H1 (cell line): ENCODE measurements around the gene CBARP. TPM values are rescaled to one million over a fixed set of nuclear protein-coding genes. Genes with fewer than 3 reads are reported as not detected.

ENCODE experiments used
- ATF3 ChIP-seq: IDR thresholded peaks from 2 replicates; pipeline ENCODE4 v1.6.1; 2011; ENCODE audit warnings: low read depth, mild to moderate bottlenecking, low read length; ENCODE audit not compliant: insufficient read depth
- CBX5 ChIP-seq: fragments of 300-800, 300-1000 bp; sonication (generic); IDR thresholded peaks from 2 replicates; pipeline ENCODE4 v1.7.1; 2016; ENCODE audit warnings: antibody characterized with exemption, low read length, low read depth
- CEBPB ChIP-seq: IDR thresholded peaks from 2 replicates; pipeline ENCODE4 v1.6.1; 2012; ENCODE audit warnings: low read depth, low read length
- CREB1 ChIP-seq: IDR thresholded peaks from 2 replicates; pipeline ENCODE4 v1.6.1; 2012; ENCODE audit warnings: inconsistent platforms
- CTBP2 ChIP-seq: IDR thresholded peaks from 2 replicates; pipeline ENCODE4 v1.7.0; 2011; ENCODE audit warnings: borderline replicate concordance, mild to moderate bottlenecking, moderate library complexity, mixed read lengths, low read length; ENCODE audit not compliant: insufficient read depth, insufficient read length
- KDM1A ChIP-seq: fragments of 200-600, 300-600 bp; sonication (generic); IDR thresholded peaks from 2 replicates; pipeline ENCODE4 v1.7.1; 2016; ENCODE audit warnings: mild to moderate bottlenecking, low read length, borderline replicate concordance
- PHF8 ChIP-seq: fragments of 200-600 bp; sonication (generic); conservative IDR thresholded peaks from 2 replicates; pipeline ENCODE4 v1.7.1; 2012; ENCODE audit warnings: low read depth, mild to moderate bottlenecking, inconsistent platforms, low read length, moderate library complexity
- POU5F1 ChIP-seq: IDR thresholded peaks from 2 replicates; pipeline ENCODE4 v1.6.1; 2011; ENCODE audit warnings: low read depth, mild to moderate bottlenecking, low read length, moderate library complexity
- TAF1 ChIP-seq: IDR thresholded peaks from 2 replicates; pipeline ENCODE4 v1.6.1; 2011; ENCODE audit warnings: mild to moderate bottlenecking, low read depth, low read length
- polyA plus RNA-seq, 7 experiments: library from polyadenylated mRNA; depleted of rRNA in 3 of 7; stranded (reverse) in 5 of 7; unstranded in 2 of 7; fragments of >200 nt in 5 of 7; fragments of 200-250 nt in 2 of 7; gene quantifications; 1 replicate in 5 of 7; 2 replicates in 1 of 7; 4 replicates in 1 of 7; pipeline versions ENCODE4 v1.2.1 to v1.2.3, GENCODE V29; 2011 to 2013; ENCODE audit warnings: missing spikeins in 2 of 7, mixed read lengths in 2 of 7
- total RNA-seq: library from RNA; stranded (reverse); fragmentation: NEBNext Ultra II Directional; extraction: Animal tissue kit (Norgen Biotek cat#: 25700); gene quantifications from 2 replicates; pipeline ENCODE4 v1.2.1, GENCODE V29; 2021
- TF ChIP-seq, protein P1 (sequence below): fragments of 300-600 bp; sonication (generic); IDR thresholded peaks from 2 replicates; pipeline ENCODE4 v1.7.1; 2012; ENCODE audit warnings: low read length, moderate library complexity, mild to moderate bottlenecking, inconsistent platforms; ENCODE audit not compliant: insufficient replicate concordance

Gene CBARP
- total and polyA plus RNA-seq, 2 of the 8 experiments (the other 6 are each of a cell fraction or from before 2014, with no cell fraction given), result 4.9 to 14.7 TPM

DNA sequence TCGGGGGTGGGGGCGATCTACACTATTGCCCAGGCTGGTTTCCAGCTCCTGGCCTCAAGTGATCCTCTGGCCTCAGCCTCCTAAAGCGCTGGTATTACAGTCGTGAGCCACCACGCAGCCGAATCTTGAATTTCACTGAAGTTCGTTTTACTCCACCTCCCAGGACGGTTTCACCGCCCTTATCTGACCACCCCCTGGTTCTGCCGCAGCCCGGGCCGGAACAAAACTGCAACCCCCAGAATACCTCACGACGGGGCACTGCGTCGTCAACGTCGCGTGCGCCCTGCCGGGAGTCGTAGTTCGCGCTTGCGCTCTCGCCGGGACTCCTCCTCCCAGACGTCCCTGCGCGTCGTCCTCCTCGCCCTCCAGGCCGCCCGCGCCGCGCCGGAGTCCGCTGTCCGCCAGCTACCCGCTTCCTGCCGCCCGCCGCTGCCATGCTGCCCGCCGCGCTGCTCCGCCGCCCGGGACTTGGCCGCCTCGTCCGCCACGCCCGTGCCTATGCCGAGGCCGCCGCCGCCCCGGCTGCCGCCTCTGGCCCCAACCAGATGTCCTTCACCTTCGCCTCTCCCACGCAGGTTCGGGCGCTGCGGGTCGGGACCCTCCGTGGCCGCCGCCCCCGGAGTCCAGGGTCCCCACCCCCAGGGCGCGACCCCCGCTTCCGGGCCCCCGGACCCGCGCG is 3.8 kb upstream of the CBARP start, which contains the start of gene ATP5F1D (continued):
- TF ChIP-seq, protein P1, sequence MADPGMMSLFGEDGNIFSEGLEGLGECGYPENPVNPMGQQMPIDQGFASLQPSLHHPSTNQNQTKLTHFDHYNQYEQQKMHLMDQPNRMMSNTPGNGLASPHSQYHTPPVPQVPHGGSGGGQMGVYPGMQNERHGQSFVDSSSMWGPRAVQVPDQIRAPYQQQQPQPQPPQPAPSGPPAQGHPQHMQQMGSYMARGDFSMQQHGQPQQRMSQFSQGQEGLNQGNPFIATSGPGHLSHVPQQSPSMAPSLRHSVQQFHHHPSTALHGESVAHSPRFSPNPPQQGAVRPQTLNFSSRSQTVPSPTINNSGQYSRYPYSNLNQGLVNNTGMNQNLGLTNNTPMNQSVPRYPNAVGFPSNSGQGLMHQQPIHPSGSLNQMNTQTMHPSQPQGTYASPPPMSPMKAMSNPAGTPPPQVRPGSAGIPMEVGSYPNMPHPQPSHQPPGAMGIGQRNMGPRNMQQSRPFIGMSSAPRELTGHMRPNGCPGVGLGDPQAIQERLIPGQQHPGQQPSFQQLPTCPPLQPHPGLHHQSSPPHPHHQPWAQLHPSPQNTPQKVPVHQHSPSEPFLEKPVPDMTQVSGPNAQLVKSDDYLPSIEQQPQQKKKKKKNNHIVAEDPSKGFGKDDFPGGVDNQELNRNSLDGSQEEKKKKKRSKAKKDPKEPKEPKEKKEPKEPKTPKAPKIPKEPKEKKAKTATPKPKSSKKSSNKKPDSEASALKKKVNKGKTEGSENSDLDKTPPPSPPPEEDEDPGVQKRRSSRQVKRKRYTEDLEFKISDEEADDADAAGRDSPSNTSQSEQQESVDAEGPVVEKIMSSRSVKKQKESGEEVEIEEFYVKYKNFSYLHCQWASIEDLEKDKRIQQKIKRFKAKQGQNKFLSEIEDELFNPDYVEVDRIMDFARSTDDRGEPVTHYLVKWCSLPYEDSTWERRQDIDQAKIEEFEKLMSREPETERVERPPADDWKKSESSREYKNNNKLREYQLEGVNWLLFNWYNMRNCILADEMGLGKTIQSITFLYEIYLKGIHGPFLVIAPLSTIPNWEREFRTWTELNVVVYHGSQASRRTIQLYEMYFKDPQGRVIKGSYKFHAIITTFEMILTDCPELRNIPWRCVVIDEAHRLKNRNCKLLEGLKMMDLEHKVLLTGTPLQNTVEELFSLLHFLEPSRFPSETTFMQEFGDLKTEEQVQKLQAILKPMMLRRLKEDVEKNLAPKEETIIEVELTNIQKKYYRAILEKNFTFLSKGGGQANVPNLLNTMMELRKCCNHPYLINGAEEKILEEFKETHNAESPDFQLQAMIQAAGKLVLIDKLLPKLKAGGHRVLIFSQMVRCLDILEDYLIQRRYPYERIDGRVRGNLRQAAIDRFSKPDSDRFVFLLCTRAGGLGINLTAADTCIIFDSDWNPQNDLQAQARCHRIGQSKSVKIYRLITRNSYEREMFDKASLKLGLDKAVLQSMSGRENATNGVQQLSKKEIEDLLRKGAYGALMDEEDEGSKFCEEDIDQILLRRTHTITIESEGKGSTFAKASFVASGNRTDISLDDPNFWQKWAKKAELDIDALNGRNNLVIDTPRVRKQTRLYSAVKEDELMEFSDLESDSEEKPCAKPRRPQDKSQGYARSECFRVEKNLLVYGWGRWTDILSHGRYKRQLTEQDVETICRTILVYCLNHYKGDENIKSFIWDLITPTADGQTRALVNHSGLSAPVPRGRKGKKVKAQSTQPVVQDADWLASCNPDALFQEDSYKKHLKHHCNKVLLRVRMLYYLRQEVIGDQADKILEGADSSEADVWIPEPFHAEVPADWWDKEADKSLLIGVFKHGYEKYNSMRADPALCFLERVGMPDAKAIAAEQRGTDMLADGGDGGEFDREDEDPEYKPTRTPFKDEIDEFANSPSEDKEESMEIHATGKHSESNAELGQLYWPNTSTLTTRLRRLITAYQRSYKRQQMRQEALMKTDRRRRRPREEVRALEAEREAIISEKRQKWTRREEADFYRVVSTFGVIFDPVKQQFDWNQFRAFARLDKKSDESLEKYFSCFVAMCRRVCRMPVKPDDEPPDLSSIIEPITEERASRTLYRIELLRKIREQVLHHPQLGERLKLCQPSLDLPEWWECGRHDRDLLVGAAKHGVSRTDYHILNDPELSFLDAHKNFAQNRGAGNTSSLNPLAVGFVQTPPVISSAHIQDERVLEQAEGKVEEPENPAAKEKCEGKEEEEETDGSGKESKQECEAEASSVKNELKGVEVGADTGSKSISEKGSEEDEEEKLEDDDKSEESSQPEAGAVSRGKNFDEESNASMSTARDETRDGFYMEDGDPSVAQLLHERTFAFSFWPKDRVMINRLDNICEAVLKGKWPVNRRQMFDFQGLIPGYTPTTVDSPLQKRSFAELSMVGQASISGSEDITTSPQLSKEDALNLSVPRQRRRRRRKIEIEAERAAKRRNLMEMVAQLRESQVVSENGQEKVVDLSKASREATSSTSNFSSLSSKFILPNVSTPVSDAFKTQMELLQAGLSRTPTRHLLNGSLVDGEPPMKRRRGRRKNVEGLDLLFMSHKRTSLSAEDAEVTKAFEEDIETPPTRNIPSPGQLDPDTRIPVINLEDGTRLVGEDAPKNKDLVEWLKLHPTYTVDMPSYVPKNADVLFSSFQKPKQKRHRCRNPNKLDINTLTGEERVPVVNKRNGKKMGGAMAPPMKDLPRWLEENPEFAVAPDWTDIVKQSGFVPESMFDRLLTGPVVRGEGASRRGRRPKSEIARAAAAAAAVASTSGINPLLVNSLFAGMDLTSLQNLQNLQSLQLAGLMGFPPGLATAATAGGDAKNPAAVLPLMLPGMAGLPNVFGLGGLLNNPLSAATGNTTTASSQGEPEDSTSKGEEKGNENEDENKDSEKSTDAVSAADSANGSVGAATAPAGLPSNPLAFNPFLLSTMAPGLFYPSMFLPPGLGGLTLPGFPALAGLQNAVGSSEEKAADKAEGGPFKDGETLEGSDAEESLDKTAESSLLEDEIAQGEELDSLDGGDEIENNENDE, result no peak
- peak; percentile 97 for TF ChIP-seq CREB1
- 0 out of 2 replicates have a peak, but pooled peaks have one; percentile 44 for TF ChIP-seq PHF8
- no peak for TF ChIP-seq CBX5
- no peak for TF ChIP-seq CTBP2
- no peak for TF ChIP-seq POU5F1
- no peak for TF ChIP-seq CEBPB
- no peak for TF ChIP-seq KDM1A
- TF ChIP-seq TAF1, result peak; percentile 53; the same call in 1 of the 2 replicates
- TF ChIP-seq ATF3, result peak; percentile 72
